GM19351 (cell line): ENCODE measurements around the gene CSTF3.
"Not testable (repeated sequence)": the region's sequence is repeated elsewhere in the genome, so short reads cannot be mapped to it uniquely, and the experiment has no call there.

Experiments
- ATAC-seq: cut with Tn5 transposase; IDR thresholded peaks from one replicate; pipeline ENCODE4 v1.9.1; 2021; ENCODE audit warnings: mild to moderate bottlenecking, moderate library complexity; ENCODE audit not compliant: unreplicated experiment

The CSTF3 gene

DNA sequence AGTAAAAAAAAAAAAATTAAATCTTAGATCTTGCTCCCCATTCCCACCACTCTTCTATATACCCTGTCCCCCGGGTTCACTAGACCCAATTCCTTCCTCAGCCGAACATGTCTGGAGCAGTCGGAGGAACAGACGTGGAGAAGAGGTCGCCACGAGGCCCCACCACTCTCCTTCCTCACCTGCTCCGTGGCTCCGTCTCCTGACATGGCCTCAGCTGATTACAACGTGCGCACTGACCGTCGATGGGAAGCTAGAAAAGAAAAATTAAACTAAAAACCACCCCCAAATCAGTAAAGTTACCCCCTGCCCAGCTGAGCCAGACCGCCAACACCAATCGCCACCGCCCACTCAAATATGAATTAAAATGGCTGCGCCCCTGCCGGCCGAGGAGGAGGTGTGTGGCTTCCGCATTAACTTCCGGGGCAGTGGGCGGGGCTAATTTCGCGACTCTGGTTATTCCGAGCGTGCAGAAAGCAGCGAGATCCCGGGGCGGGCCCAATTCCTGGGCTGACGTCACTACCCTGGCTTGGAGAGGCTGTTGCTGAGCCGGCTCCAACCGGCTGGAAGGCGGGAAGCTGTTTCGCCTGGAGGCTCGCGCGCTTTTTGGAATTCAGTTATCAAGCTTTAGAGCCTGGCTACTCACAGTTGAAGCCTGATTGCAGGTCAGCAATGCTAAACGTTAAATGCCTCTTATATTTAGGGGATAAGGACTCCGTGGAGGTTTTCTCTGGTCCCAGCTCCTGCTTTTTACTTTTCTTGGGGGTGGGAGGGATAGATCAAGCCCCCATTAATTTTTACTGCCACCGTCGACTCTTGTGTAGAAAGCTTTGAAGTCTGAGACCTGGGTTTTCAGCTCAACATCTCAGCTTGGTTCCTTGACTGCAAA is at the start of gene CSTF3:
CSTF3 (minus strand) TSS at position 361 of the 886 bp plus-strand sequence; CDS start at position 206, 155 bp downstream.
- ATAC-seq: peak; percentile 90

DNA sequence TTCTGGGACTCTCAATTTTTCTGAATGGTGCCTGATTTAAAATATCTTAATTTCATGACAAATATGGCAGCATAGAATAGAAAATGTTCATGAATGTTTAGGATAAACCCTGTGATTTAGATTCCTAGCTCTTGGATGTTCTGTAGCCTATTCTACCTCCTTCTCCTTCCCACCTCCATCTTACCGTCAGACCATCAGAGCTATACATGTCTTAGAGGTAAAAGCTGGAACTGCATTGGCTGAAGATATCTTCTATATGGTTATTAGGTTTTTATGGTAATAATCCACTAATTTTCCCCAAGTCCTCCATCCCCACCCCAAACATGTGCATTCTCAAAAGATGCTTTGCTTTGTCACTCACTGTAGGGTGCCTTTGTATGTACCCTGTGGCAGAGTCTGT is 46.9 kb upstream of the CSTF3 start:
- no peak for ATAC-seq

GRCh38 chr11:33207408-33207985 is 46.2 kb upstream of the CSTF3 start:
- ATAC-seq: no peak

DNA sequence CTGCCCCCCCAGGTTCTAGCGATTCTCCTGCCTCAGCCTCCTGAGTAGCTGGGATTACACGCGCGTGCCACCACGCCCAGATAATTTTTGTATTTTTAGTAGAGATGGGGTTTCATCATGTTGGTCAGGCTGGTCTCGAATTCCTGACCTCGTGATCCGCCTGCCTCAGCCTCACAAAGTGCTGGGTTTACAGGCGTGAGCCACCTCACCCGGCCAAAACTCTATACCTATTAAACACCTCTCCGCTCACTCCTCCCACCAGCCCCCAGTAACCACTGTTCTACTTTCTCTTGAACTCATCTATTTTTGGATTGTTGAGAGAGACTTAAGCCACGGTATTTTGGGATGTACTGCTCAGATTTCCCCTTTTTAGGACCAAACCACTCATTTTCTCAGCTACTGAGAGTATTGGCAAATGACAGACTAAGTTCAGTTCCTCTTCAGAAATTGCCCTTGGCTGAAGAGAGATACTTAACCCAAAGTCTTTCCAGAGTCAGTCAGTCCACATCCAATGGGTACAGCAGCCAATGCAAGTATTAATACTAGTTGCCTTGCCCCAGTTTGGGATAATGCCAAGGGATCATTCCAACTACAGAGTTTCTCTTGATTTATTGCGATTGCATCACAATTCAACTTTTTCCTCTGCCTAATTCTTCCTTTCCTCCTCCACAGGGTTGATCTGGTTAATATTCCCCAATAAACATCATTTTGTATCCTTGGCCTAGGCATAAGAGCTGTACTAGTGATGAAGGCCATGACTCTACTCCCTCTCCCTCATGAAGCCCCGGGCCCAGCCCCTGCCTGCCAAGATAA is 36.8 kb upstream of the CSTF3 start:
- no peak for ATAC-seq

GRCh38 chr11:33195462-33196173 is 34.3 kb upstream of the CSTF3 start:
- no peak for ATAC-seq

- no peak for ATAC-seq
These were observed 33.2 kb upstream of the CSTF3 start for GRCh38 chr11:33194455-33194854.

- ATAC-seq: no peak
These were observed 30.2 kb upstream of the CSTF3 start for GRCh38 chr11:33191467-33191866.

DNA sequence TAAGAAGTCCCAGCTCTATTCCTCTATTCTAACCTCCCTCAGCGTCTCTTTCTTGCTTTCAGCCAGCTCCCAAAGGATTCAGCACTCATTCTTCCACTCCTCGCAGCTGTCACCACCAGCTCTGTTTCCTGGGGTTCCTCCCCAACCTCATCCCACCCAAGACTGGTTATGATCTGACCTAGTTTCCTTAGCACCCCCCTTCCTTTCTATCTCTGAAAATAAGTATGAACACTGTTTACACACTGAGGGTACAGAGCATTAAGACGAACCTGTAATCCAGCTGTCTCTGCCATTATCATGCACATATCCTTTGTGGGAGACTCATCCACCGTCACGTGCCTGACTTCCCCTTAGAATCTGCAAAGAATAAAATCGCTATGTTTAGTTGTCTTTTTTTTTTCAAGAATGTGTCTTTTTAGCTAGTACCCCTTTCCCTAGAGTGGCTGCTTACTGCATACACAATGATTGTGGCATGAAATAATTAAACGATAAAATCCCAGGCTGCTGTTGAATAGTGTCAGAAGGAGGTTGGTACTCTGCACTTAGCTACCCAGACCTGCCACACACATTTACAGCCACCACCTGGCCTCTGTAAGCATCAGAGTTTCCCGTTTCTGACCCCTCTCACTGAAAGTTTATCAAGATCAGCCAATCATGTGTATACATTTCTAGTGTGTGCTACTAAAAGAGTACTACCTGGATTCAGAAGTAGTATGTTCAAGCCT is 26.9 kb upstream of the CSTF3 start:
- ATAC-seq: no peak

DNA sequence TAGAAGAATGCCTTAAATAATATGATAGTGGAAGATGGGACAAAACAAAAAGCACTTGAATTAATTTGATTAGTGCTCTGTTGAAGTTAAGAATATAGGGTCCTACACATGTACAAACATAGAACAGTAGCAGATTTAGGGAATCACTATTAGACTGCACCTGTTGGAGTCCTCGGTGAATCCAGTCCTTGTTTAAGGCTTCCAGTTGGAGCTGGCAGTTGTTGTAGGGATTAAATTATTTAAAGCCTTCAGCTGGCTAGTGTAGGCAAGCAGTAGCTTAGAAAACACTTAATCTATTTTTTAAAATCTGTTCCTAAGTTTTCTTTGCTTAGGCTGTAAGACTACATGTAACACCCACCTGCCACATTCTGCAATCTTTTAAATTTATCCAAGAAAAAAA is 24.5 kb upstream of the CSTF3 start:
- ATAC-seq: no peak

DNA sequence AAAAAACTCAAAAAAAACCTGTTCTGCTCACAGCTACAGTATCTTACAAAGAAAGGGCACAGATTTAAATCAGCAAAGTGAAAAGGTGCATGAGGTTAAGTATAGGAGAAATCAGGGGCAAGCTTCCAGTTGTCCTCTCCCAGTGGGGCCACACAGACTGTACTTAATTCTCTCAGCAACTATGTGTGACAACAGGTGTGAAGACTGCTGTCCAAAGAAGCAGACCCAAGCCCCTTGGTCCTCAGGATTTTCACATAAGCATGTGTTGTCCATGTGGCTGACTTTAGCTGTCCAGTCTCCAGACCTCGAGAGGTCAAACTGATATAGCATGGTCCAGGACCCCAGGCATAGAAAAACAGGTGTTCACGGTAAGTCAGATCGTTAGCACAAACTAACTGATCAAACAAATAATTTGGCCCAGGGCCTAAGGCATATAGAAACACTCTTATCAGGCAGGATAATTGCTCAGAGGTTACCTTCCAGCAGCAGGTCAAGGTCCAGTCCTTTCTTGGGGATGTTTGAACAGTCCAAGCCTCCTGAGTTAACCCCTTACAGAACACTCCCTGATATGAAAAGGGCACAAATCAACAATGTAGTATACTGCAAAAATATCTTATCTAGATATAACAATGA is 21.1 kb upstream of the CSTF3 start:
- ATAC-seq: no peak

DNA sequence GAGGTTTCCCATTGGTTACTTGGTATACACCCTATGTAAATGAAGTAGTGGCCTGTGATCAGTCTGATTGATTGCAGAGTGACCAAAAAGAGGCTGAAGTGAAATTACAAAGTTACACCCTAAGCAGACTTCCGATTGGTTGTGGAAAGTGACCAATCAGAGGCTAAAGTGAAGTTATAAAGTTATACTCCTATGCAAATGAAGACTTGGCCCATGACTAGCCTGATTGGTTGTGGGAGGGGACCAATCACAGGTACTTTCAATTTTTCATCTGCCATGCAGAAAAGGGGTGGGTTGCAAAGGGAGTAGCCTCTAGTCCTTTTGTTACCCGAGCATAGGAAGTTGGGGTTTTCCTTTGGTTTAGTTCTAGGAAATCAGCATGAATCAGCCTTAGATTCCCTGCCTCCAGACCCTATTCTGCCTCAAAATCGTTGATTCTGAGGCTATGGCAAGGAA is 18.1 kb upstream of the CSTF3 start:
- no peak for ATAC-seq

DNA sequence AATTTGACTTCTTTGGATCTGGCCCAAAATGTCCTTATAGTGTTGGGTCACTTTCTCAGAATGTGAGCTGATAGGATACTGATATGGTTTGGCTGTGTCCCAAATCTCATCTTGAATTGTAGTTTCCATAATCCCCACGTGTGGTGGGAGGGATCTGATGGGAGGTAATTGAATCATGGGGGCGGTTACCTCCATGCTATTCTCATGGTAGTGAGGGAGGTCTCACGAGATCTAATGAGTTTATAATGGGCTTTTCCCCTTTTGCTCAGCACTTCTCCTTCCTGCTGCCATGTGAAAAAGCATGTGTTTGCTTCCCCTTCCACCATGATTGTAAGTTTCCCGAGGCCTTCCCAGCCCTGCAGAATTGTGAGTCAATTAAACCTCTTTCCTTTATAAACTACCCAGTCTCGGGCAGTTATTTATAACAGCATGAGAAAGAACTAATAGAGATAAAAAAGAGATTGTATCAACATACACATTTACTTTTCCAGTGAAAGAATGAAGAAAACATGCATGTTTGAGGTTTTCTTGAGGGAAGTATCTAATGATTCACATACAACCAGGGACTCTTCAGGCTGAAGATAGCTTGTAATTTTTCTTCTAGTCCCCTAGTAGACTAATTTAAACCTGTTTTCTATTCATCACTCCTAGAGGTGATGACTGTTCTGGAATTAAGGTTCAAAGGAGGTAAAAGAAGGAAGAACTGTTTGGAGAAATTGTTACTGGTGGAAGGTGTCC is 17.3 kb upstream of the CSTF3 start:
- ATAC-seq: no peak

DNA sequence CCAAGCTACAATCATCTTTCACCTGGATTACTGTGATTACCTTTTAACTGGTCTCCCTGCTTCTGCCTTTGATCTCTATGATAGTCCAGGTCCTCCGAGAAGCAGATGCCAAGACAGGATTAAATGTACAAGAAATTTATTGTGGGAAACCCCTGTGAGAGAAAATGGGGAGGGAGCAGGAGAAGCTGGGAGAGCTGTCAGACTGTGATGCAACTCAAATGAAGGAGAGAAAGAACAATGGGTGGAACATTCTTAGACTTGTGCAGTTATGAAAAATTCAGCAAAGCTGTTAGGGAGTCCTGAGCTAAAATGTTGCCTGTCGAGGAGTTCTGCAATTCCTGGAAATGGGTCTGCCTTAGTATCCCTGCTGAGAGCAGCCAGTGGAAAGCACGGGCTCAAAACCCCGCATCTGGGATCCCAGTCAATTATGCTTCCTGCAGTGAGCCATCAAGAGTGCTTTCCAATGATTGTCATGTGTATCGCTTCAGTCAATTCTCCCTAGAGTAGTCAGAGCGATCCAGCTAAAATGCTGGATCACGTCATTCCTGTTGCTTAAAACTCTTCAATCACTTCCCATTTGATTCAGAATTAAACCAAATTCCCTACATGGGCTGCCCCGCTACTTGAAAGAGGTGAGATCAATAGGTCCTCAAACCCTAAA is 16.5 kb upstream of the CSTF3 start:
- ATAC-seq: no peak

DNA sequence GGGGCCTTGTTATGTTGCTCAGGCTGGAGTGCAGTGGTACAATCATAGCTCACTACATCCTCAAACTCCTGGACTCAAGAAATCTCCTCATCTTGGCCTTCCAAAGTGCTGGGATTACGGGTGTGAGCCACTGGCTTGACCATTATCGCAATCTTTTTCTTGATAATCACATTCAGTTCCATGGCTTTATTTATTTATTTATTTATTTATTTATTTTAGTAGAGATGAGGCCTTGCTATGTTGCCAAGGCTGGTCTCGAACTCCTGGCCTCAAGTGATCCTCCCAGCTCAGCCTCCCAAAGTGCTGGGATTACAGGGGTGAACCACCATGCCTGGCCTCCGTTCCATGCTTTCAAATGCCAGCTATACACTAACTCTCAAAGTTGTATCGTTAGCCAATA is 15.5 kb upstream of the CSTF3 start:
- not testable (repeated sequence) for ATAC-seq

GRCh38 chr11:33172996-33173395 is 11.7 kb upstream of the CSTF3 start:
- no peak for ATAC-seq

DNA sequence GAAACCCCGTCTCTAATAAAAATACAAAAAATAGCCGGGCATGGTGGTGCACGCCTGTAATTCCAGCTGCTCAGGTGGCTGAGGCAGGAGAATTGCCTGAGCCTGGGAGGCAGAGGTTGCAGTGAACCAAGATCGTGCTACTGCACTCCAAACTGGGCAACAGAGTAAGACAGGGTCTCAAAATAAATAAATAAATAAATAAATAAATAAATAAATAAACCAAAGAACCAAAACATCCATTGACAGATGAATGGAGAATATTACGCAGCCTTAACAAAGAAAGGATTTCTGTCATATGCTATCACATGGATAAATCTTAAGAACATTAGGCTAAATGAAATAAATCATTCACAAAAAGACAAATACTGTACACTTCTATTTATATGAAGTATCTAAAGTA is 11.1 kb upstream of the CSTF3 start:
- ATAC-seq: no peak

DNA sequence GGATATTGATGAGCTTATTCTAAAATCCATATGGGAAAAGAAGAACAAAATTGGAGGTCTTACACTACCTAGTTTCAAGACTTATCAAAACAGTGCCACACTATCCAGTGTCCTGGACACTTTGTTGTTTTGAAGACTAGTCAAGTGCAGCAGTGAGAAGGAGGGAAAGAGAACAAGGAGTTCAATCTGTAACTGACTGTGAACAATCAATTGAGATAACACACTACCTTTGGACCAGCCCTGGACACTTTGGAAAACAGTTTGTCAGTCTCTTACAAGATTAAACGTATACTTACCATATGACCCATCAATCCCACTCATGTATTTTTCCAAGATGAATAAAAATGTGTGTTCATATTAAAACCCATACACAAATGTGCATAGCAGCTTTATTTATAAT is 10.0 kb upstream of the CSTF3 start:
- ATAC-seq: no peak

GRCh38 chr11:33168709-33169200 is 7.5 kb upstream of the CSTF3 start:
- no peak for ATAC-seq
